HCT116 (cell line): ENCODE measurements around the gene TNNI3. TPM values are rescaled to one million over a fixed set of nuclear protein-coding genes. Genes with fewer than 3 reads are reported as not detected.

Experiments
- CBX3 ChIP-seq: IDR thresholded peaks from 2 replicates; pipeline ENCODE4 v1.6.1; 2012; ENCODE audit warnings: low read depth
- EZH2 ChIP-seq: fragments of 200-600 bp; sonication (generic); IDR thresholded peaks from 2 replicates; pipeline ENCODE4 v1.6.1; 2017; ENCODE audit warnings: antibody characterized with exemption, mixed run types
- EZH2phosphoT487 ChIP-seq: fragments of 200-600 bp; IDR thresholded peaks from 2 replicates; pipeline ENCODE4 v1.6.1; 2018; ENCODE audit warnings: antibody characterized with exemption, borderline replicate concordance
- JUND ChIP-seq: IDR thresholded peaks from 2 replicates; pipeline ENCODE4 v1.6.1; 2012
- RAD21 ChIP-seq: IDR thresholded peaks from 2 replicates; pipeline ENCODE4 v1.6.1; 2012; ENCODE audit warnings: low read depth, mild to moderate bottlenecking
- SIN3A ChIP-seq: IDR thresholded peaks from 2 replicates; pipeline ENCODE4 v1.6.1; 2012; ENCODE audit warnings: low read depth
- ZFX ChIP-seq: fragments of 450-650 bp; IDR thresholded peaks from 2 replicates; pipeline ENCODE4 v1.6.1; 2017
- ZNF274 ChIP-seq: fragments of 200-500 bp; sonication (Bioruptor generic); IDR thresholded peaks from 2 replicates; pipeline ENCODE4 v1.6.1; 2014; ENCODE audit warnings: mild to moderate bottlenecking, low read depth, low read length, inconsistent platforms
- total RNA-seq: library from RNA; stranded (reverse); gene quantifications from one replicate; pipeline ENCODE4 v1.2.1, GENCODE V29; 2021; ENCODE audit not compliant: unreplicated experiment
- TF ChIP-seq, protein P1 (sequence below), 3 experiments: fragments of 200-600 bp in 1 of 3; sonication (generic) in 1 of 3; IDR thresholded peaks in 2 of 3; conservative IDR thresholded peaks in 1 of 3; 2 replicates each; pipeline ENCODE4 v1.5.1; 2012 to 2017; ENCODE audit warnings: low read depth in 2 of 3, low read length in 2 of 3, antibody characterized with exemption in 1 of 3, borderline replicate concordance in 1 of 3, control low read depth in 1 of 3, mild to moderate bottlenecking in 1 of 3, mixed read lengths in 1 of 3, mixed run types in 1 of 3, moderate library complexity in 1 of 3; ENCODE audit not compliant: insufficient read depth in 1 of 3
- TF ChIP-seq, protein P2 (sequence below): IDR thresholded peaks from 2 replicates; pipeline ENCODE4 v1.6.1; 2012
- TF ChIP-seq, protein P3 (sequence below): IDR thresholded peaks from 2 replicates; pipeline ENCODE4 v1.6.1; 2012; ENCODE audit warnings: low read depth

TNNI3 gene
- total RNA-seq, 1 experiment from 2014 or later: 42.1 TPM

- TF ChIP-seq, protein P1, sequence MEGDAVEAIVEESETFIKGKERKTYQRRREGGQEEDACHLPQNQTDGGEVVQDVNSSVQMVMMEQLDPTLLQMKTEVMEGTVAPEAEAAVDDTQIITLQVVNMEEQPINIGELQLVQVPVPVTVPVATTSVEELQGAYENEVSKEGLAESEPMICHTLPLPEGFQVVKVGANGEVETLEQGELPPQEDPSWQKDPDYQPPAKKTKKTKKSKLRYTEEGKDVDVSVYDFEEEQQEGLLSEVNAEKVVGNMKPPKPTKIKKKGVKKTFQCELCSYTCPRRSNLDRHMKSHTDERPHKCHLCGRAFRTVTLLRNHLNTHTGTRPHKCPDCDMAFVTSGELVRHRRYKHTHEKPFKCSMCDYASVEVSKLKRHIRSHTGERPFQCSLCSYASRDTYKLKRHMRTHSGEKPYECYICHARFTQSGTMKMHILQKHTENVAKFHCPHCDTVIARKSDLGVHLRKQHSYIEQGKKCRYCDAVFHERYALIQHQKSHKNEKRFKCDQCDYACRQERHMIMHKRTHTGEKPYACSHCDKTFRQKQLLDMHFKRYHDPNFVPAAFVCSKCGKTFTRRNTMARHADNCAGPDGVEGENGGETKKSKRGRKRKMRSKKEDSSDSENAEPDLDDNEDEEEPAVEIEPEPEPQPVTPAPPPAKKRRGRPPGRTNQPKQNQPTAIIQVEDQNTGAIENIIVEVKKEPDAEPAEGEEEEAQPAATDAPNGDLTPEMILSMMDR (IDR thresholded peaks at IDR 0.05 in 2 of 3, conservative IDR thresholded peaks at IDR 0.05 in 1 of 3; ENCODE audit: borderline replicate concordance in 1 of 3, insufficient read depth in 1 of 3, low read depth in 2 of 3, low read length in 2 of 3): no peak
- TF ChIP-seq EZH2phosphoT487: no peak
- no peak for TF ChIP-seq ZFX
- TF ChIP-seq EZH2: no peak
- no peak for TF ChIP-seq CBX3
- no peak for TF ChIP-seq JUND
- no peak for TF ChIP-seq SIN3A
- TF ChIP-seq, protein P2, sequence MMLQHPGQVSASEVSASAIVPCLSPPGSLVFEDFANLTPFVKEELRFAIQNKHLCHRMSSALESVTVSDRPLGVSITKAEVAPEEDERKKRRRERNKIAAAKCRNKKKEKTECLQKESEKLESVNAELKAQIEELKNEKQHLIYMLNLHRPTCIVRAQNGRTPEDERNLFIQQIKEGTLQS: no peak
- TF ChIP-seq ZNF274: no peak
- TF ChIP-seq, protein P3, sequence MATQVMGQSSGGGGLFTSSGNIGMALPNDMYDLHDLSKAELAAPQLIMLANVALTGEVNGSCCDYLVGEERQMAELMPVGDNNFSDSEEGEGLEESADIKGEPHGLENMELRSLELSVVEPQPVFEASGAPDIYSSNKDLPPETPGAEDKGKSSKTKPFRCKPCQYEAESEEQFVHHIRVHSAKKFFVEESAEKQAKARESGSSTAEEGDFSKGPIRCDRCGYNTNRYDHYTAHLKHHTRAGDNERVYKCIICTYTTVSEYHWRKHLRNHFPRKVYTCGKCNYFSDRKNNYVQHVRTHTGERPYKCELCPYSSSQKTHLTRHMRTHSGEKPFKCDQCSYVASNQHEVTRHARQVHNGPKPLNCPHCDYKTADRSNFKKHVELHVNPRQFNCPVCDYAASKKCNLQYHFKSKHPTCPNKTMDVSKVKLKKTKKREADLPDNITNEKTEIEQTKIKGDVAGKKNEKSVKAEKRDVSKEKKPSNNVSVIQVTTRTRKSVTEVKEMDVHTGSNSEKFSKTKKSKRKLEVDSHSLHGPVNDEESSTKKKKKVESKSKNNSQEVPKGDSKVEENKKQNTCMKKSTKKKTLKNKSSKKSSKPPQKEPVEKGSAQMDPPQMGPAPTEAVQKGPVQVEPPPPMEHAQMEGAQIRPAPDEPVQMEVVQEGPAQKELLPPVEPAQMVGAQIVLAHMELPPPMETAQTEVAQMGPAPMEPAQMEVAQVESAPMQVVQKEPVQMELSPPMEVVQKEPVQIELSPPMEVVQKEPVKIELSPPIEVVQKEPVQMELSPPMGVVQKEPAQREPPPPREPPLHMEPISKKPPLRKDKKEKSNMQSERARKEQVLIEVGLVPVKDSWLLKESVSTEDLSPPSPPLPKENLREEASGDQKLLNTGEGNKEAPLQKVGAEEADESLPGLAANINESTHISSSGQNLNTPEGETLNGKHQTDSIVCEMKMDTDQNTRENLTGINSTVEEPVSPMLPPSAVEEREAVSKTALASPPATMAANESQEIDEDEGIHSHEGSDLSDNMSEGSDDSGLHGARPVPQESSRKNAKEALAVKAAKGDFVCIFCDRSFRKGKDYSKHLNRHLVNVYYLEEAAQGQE: no peak
- TF ChIP-seq RAD21: no peak
Observed at GRCh38 chr19:55112246-55112776, 45.2 kb downstream of the TNNI3 start (continued).
